Trophoblast cell (in vitro differentiated cells and primary cell): ENCODE results near the gene CDR2L.

ENCODE experiments used
- DNase-seq, 2 donors: peaks; one replicate each; pipeline ENCODE4 v3.0.0-alpha.2; 2016
- H2AFZ ChIP-seq: 2 replicates; pipeline ENCODE4 v1.6.1; 2013; ENCODE audit warnings: low read length, moderate library complexity, mild to moderate bottlenecking; ENCODE audit not compliant: insufficient read depth, poor library complexity
- H2AK5ac ChIP-seq: 2 replicates; pipeline ENCODE4 v1.6.1; 2013; ENCODE audit warnings: mild to moderate bottlenecking, low read length
- H2BK120ac ChIP-seq: 2 replicates; pipeline ENCODE4 v1.6.1; 2013; ENCODE audit warnings: low read length, mild to moderate bottlenecking, moderate library complexity; ENCODE audit not compliant: insufficient read depth, poor library complexity
- H2BK12ac ChIP-seq: 2 replicates; pipeline ENCODE4 v1.6.1; 2013; ENCODE audit warnings: mild to moderate bottlenecking, low read length, moderate library complexity
- H2BK5ac ChIP-seq: 2 replicates; pipeline ENCODE4 v1.6.1; 2013; ENCODE audit warnings: low read length, low read depth, moderate library complexity, mild to moderate bottlenecking; ENCODE audit not compliant: poor library complexity
- H3K14ac ChIP-seq: 2 replicates; pipeline ENCODE4 v1.6.1; 2013; ENCODE audit warnings: mild to moderate bottlenecking, low read length
- H3K18ac ChIP-seq: 2 replicates; pipeline ENCODE4 v1.6.1; 2013; ENCODE audit warnings: mild to moderate bottlenecking, low read length
- H3K23ac ChIP-seq: 2 replicates; pipeline ENCODE4 v1.6.1; 2013; ENCODE audit warnings: low read length
- H3K27ac ChIP-seq: 2 replicates; pipeline ENCODE4 v1.5.1; 2013; ENCODE audit warnings: low read depth, mild to moderate bottlenecking, inconsistent platforms, low read length, moderate library complexity
- H3K27me3 ChIP-seq: 2 replicates; pipeline ENCODE4 v1.6.1; 2013; ENCODE audit warnings: inconsistent platforms, mild to moderate bottlenecking, low read length, moderate library complexity; ENCODE audit not compliant: insufficient read depth
- H3K36me3 ChIP-seq, 2 experiments: 1 replicate in 1 of 2; 2 replicates in 1 of 2; pipeline ENCODE4 v1.6.1; 2013; ENCODE audit warnings: low read length in 2 of 2, mild to moderate bottlenecking in 2 of 2, moderate library complexity in 1 of 2; ENCODE audit not compliant: insufficient read depth in 2 of 2, control insufficient read depth in 1 of 2
- H3K4ac ChIP-seq: 2 replicates; pipeline ENCODE4 v1.6.1; 2013; ENCODE audit warnings: low read depth, mild to moderate bottlenecking, low read length, moderate library complexity
- H3K4me1 ChIP-seq, 2 experiments: 1 replicate in 1 of 2; 2 replicates in 1 of 2; pipeline ENCODE4 v1.6.1; 2013; ENCODE audit warnings: low read length in 2 of 2, mild to moderate bottlenecking in 2 of 2, moderate library complexity in 1 of 2; ENCODE audit not compliant: insufficient read depth in 2 of 2, control insufficient read depth in 1 of 2
- H3K4me2 ChIP-seq: 2 replicates; pipeline ENCODE4 v1.6.1; 2013; ENCODE audit warnings: inconsistent platforms, mild to moderate bottlenecking, low read length, moderate library complexity
- H3K4me3 ChIP-seq: 2 replicates; pipeline ENCODE4 v1.5.1; 2013; ENCODE audit warnings: mild to moderate bottlenecking, low read depth, low read length, inconsistent platforms
- H3K79me1 ChIP-seq: one replicate; pipeline ENCODE4 v1.6.1; 2013; ENCODE audit warnings: low read length
- H3K79me2 ChIP-seq: 2 replicates; pipeline ENCODE4 v1.6.1; 2013; ENCODE audit warnings: low read length, mild to moderate bottlenecking; ENCODE audit not compliant: control insufficient read depth, insufficient read depth, poor library complexity
- H3K9ac ChIP-seq: 2 replicates; pipeline ENCODE4 v1.6.1; 2013; ENCODE audit warnings: mild to moderate bottlenecking, low read length
- H3K9me3 ChIP-seq: 2 replicates; pipeline ENCODE4 v1.6.1; 2013; ENCODE audit warnings: low read depth, mild to moderate bottlenecking, control low read depth, inconsistent platforms, low read length; ENCODE audit not compliant: insufficient read depth
- H4K12ac ChIP-seq: 2 replicates; pipeline ENCODE4 v1.6.1; 2013; ENCODE audit warnings: low read depth, mild to moderate bottlenecking, low read length, moderate library complexity
- H4K8ac ChIP-seq: 2 replicates; pipeline ENCODE4 v1.6.1; 2013; ENCODE audit warnings: low read depth, mild to moderate bottlenecking, low read length, moderate library complexity
- H4K91ac ChIP-seq: one replicate; pipeline ENCODE4 v1.6.1; 2013; ENCODE audit warnings: low read depth, mild to moderate bottlenecking, low read length, moderate library complexity
- WGBS: extraction: QIAGEN DNeasy Blood & Tissue Kit; methylation state at CpG from one replicate; pipeline ENCODE4 v1.1.7; 2013; ENCODE audit warnings: missing lambda C conversion rate; ENCODE audit not compliant: insufficient read length, insufficient coverage; ENCODE audit errors: extremely low coverage; 5-methylcytosine and 5-hydroxymethylcytosine counted together

CDR2L gene

GRCh38 chr17:74956093-74956492 is 31.3 kb upstream of the CDR2L start:
- H3K79me1 ChIP-seq, result no peaks in the 10 kb centered on the region

GRCh38 chr17:74957935-74958740 is 29.3 kb upstream of the CDR2L start:
- no peak overlapping the region for H3K23ac ChIP-seq
- no peaks in the 10 kb centered on the region for H3K27me3 ChIP-seq
- no peak overlapping the region for H3K9ac ChIP-seq
- no peak overlapping the region for H2BK120ac ChIP-seq
- no peak overlapping the region for H3K14ac ChIP-seq
- H3K4me3 ChIP-seq, result no peak overlapping the region
- H3K4ac ChIP-seq, result no peak overlapping the region
- H3K79me1 ChIP-seq, result no peaks in the 10 kb centered on the region
- no peak overlapping the region for H3K18ac ChIP-seq
- H3K79me2 ChIP-seq, result no peaks in the 10 kb centered on the region
- H4K8ac ChIP-seq, result no peak overlapping the region
- H3K4me2 ChIP-seq, result no peak overlapping the region
- H4K12ac ChIP-seq, result no peak overlapping the region
- H4K91ac ChIP-seq, result no peak overlapping the region
- H3K36me3 ChIP-seq, result no peaks in the 10 kb centered on the region
- H3K27ac ChIP-seq, result no peak overlapping the region
- no peak overlapping the region for H2AFZ ChIP-seq
- no CpG with 5 or more reads among the region's 33 CpGs for WGBS
- H2AK5ac ChIP-seq, result no peak overlapping the region
- H2BK12ac ChIP-seq, result no peak overlapping the region
- DNase-seq, result peak; percentile 57 to 85
- no peak overlapping the region for H2BK5ac ChIP-seq
- peaks cover 0 to 1% of the 10 kb centered on the region in 2 experiments for H3K4me1 ChIP-seq
- H3K9me3 ChIP-seq, result peaks cover 3% of the 10 kb centered on the region

More at GRCh38 chr17:74956093-74956492, 31.3 kb upstream of the CDR2L start:
- H3K27ac ChIP-seq, result no peak overlapping the region
- no peak overlapping the region for H3K4me2 ChIP-seq
- no peak overlapping the region for H2AK5ac ChIP-seq
- H3K27me3 ChIP-seq, result no peaks in the 10 kb centered on the region
- WGBS, result no CpG with 5 or more reads among the region's 4 CpGs
- H3K18ac ChIP-seq, result no peak overlapping the region
- no peaks in the 10 kb centered on the region for H3K36me3 ChIP-seq
- H2BK12ac ChIP-seq, result no peak overlapping the region
- no peak overlapping the region for H4K12ac ChIP-seq
- no peak overlapping the region for H3K4ac ChIP-seq
- no peak overlapping the region for H2BK120ac ChIP-seq
- H3K23ac ChIP-seq, result no peak overlapping the region
- H3K4me1 ChIP-seq, result no peaks in the 10 kb centered on the region
- DNase-seq, result no peak
- H4K8ac ChIP-seq, result no peak overlapping the region
- H2AFZ ChIP-seq, result no peak overlapping the region
- H3K79me2 ChIP-seq, result no peaks in the 10 kb centered on the region
- H2BK5ac ChIP-seq, result no peak overlapping the region
- peaks cover 3% of the 10 kb centered on the region for H3K9me3 ChIP-seq
- H3K9ac ChIP-seq, result no peak overlapping the region
- H3K4me3 ChIP-seq, result no peak overlapping the region
- no peak overlapping the region for H3K14ac ChIP-seq
- no peak overlapping the region for H4K91ac ChIP-seq

GRCh38 chr17:74959826-74960515 is 27.5 kb upstream of the CDR2L start:
- H3K9ac ChIP-seq, result no peak overlapping the region
- peaks cover 0 to 1% of the 10 kb centered on the region in 2 experiments for H3K4me1 ChIP-seq
- no peak overlapping the region for H2AFZ ChIP-seq
- no peak overlapping the region for H4K12ac ChIP-seq
- H3K27me3 ChIP-seq, result no peaks in the 10 kb centered on the region
- no peaks in the 10 kb centered on the region for H3K79me1 ChIP-seq
- H2AK5ac ChIP-seq, result no peak overlapping the region
- no CpG with 5 or more reads among the region's 14 CpGs for WGBS
- peaks cover 4% of the 10 kb centered on the region for H3K9me3 ChIP-seq
- H4K8ac ChIP-seq, result no peak overlapping the region
- no peak overlapping the region for H3K4me2 ChIP-seq
- no peak overlapping the region for H2BK120ac ChIP-seq
- no peak overlapping the region for H2BK12ac ChIP-seq
- no peak overlapping the region for H3K23ac ChIP-seq
- H3K27ac ChIP-seq, result no peak overlapping the region
- no peak overlapping the region for H3K4ac ChIP-seq
- no peak overlapping the region for H3K18ac ChIP-seq
- H3K14ac ChIP-seq, result no peak overlapping the region
- peak in 1 of 2 donors; percentile 37 for DNase-seq
- no peaks in the 10 kb centered on the region for H3K79me2 ChIP-seq
- H3K4me3 ChIP-seq, result no peak overlapping the region
- H4K91ac ChIP-seq, result no peak overlapping the region
- no peak overlapping the region for H2BK5ac ChIP-seq
- H3K36me3 ChIP-seq, result no peaks in the 10 kb centered on the region

GRCh38 chr17:74960570-74961342 is 26.7 kb upstream of the CDR2L start:
- H3K23ac ChIP-seq, result no peak overlapping the region
- H3K9ac ChIP-seq, result no peak overlapping the region
- H3K27ac ChIP-seq, result no peak overlapping the region
- peak; percentile 68 to 75 for DNase-seq
- no peak overlapping the region for H2AK5ac ChIP-seq
- H3K36me3 ChIP-seq, result no peaks in the 10 kb centered on the region
- H4K12ac ChIP-seq, result no peak overlapping the region
- no peak overlapping the region for H3K4me2 ChIP-seq
- no peak overlapping the region for H2BK120ac ChIP-seq
- H4K8ac ChIP-seq, result no peak overlapping the region
- H3K18ac ChIP-seq, result no peak overlapping the region
- no peak overlapping the region for H3K4me3 ChIP-seq
- no peak overlapping the region for H3K4ac ChIP-seq
- H4K91ac ChIP-seq, result no peak overlapping the region
- no peak overlapping the region for H2AFZ ChIP-seq
- H2BK12ac ChIP-seq, result no peak overlapping the region
- no peaks in the 10 kb centered on the region for H3K79me1 ChIP-seq
- peaks cover 7% of the 10 kb centered on the region for H3K9me3 ChIP-seq
- H3K79me2 ChIP-seq, result no peaks in the 10 kb centered on the region
- no CpG with 5 or more reads among the region's 19 CpGs for WGBS
- H3K27me3 ChIP-seq, result no peaks in the 10 kb centered on the region
- peaks cover 0 to 1% of the 10 kb centered on the region in 2 experiments for H3K4me1 ChIP-seq
- no peak overlapping the region for H3K14ac ChIP-seq
- no peak overlapping the region for H2BK5ac ChIP-seq
